PC-9 (cell line): ENCODE measurements around the gene LRRC4C.

Source experiments
- CTCF ChIP-seq: fragments of 200-600 bp; sonication (generic); conservative IDR thresholded peaks from 2 replicates; pipeline ENCODE4 v1.6.1; 2017; ENCODE audit warnings: mixed run types, antibody characterized with exemption, mild to moderate bottlenecking, moderate library complexity
- EZH2 ChIP-seq: fragments of 200-600 bp; sonication (generic); IDR thresholded peaks from 2 replicates; pipeline ENCODE4 v1.8.0; 2017; ENCODE audit warnings: antibody characterized with exemption, low read depth

GRCh38 chr11:40816976-40817375 is 642.5 kb downstream of the LRRC4C start:
- TF ChIP-seq CTCF (no peak), EZH2 (no peak)
